Measurements from ENCODE around the gene AS3MT. TPM values are rescaled to one million over a fixed set of nuclear protein-coding genes. Genes with fewer than 3 reads are reported as not detected.
"Not testable (repeated sequence)": the region's sequence is repeated elsewhere in the genome, so short reads cannot be mapped to it uniquely, and the experiment has no call there.

Gene AS3MT
- polyA plus RNA-seq (ENCODE audit: insufficient read length) = 8.3 TPM

DNA sequence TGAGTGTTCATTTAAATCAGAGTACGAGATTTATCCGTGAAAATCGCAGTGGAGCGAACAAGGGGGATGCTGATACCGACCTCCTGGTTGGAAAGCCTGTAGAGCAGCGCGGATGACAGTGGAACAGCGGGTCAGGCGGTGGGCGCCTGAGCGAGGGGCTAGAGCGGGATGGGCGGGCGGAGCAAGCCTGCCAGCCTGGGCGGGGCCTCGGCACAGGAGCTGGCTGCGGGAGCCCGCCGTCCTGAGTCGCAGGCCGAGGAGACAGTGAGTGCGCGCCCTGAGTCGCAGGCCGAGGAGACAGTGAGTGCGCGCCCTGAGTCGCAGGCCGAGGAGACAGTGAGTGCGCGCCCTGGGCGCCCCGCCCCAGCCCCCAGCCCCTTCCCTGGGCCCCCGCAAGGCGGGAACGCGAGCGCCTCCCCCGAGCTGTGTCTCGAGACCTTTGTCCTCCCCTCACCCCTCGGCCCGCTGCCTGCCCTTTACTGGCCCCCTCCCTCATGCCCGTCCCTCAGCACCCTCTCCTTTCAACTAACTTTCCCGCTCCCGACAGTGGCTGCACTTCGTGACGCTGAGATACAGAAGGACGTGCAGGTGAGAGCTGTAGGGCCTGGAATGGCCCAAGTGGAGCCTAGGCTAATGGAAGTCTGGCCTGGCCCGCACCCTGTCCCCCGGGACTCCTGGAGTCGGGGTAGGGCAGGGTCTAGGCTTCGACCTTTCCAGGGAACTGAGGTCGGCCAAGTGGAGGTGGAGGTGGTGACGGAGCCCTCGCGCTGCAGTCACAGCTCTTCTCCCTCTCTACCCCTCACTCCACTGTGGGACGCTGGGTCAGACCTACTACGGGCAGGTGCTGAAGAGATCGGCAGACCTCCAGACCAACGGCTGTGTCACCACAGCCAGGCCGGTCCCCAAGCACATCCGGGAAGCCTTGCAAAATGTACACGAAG lies at the start of gene AS3MT:
Gene AS3MT (plus strand): TSS at position 213 of the 941 bp plus-strand sequence. CDS start 123 bp downstream, at position 336.
- DNase-seq (ENCODE audit: low read depth) = no peak

- DNase-seq (ENCODE audit: low read depth) = not testable (repeated sequence)
Observed at GRCh38 chr10:102820008-102820407, 49.3 kb upstream of the AS3MT start.

DNA sequence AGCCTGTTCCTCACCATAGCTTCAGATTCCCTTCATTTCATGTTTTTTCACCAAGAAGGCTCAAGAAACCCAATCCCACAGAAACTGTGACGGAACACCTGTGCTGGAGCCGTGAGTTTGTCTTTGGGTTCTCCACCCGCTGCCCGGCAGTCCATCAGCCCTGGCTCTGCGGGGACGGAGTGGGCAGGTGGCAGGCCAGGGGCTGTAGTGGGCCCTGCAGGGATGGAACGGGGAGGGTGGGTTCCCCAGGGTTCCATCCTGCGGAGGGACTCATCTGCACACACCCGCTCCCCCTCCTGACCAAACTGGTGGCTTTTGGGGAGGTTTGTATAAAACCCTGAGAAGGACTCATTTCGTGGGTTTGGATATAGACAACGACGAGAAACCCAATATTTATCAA lies 47.0 kb upstream of the AS3MT start:
- DNase-seq (ENCODE audit: low read depth) = no peak

DNA sequence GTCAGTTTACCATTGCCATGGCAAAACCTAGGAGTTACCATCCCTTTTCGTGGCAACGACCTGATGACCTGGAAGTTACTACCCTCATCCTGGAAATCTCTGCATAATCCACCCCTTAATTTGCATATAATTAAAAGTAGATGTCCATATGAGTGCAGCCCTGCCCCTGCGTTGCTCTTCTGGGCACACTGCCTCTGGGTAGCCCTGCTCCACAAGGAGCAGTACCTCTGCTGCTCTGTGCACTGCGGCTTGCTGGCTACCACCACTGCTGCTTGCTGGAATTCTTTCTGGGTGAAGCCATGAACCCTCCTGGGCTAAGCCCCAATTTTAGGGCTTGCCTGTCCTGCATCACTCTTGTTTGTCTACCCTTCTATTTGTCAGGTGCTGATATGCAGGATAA lies 44.6 kb upstream of the AS3MT start:
- no peak for DNase-seq (ENCODE audit: low read depth)

DNA sequence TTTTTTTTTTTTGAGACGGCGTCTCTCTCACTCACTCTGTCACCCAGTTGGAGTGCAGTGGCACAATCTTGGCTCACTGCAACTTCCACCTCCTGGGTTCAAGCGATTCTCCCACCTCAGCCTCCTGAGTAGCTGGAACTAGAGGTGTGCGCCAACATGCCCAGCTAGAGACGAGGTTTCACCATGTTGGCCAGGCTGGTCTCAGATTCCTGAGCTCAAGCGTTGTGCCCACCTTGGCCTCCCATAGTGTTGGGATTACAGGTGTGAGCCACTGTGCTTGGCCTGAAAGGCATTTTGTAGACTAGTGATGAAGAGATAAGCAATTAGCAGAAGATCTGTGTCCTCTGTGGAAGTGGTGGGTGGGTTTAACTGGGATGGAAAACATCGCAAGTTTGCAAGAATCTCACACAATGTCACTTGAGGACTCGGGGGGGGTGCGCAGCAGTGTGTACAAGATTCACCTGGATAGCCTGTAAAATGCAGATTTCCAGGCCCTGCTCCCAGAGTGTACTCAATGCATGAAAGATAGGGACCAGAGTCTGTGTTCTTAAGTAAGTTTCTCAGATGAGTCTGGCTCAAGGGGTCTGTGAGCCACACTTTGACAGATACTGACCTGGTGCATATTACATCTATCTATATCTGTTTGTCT lies 43.0 kb upstream of the AS3MT start:
- no peak for DNase-seq (ENCODE audit: low read depth)

DNA sequence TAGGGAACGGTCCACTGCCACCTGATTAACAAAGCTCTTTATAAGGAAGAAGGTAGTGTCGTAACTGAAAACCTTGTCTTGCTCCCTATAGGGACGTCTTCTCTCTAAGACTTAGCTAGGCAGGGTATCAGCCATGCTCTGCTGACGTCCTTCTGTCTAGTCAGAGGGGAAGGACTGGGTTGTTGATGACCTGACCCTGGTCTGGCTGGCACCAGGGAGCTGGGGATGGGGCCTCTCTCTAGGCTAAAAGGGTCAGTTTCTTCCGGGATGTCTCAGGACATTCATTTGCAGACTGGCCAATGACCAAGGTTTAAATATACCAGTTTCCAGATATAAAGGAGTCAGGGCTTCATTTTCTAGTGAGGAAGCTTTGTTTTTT lies 41.7 kb upstream of the AS3MT start:
- DNase-seq (ENCODE audit: low read depth) = no peak

- no peak for DNase-seq (ENCODE audit: low read depth)
Observed at GRCh38 chr10:102831322-102832071, 37.8 kb upstream of the AS3MT start.

GRCh38 chr10:102832248-102832647 lies 37.0 kb upstream of the AS3MT start:
- no peak for DNase-seq (ENCODE audit: low read depth)

- no peak for DNase-seq (ENCODE audit: low read depth)
Observed at GRCh38 chr10:102832987-102833386, 36.3 kb upstream of the AS3MT start.

GRCh38 chr10:102834143-102834542 lies 35.1 kb upstream of the AS3MT start:
- DNase-seq (ENCODE audit: low read depth) = no peak

GRCh38 chr10:102835007-102835482 lies 34.2 kb upstream of the AS3MT start:
- DNase-seq (ENCODE audit: low read depth) = no peak

GRCh38 chr10:102837230-102837721 lies 32.0 kb upstream of the AS3MT start, which contains the start of gene CYP17A1:
Gene CYP17A1 (minus strand): TSS chr10:102837413. CDS start chr10:102837361, 52 bp downstream.
- no peak for DNase-seq (ENCODE audit: low read depth)

- not testable (repeated sequence) for DNase-seq (ENCODE audit: low read depth)
Observed at GRCh38 chr10:102838276-102838927, 30.9 kb upstream of the AS3MT start.

DNA sequence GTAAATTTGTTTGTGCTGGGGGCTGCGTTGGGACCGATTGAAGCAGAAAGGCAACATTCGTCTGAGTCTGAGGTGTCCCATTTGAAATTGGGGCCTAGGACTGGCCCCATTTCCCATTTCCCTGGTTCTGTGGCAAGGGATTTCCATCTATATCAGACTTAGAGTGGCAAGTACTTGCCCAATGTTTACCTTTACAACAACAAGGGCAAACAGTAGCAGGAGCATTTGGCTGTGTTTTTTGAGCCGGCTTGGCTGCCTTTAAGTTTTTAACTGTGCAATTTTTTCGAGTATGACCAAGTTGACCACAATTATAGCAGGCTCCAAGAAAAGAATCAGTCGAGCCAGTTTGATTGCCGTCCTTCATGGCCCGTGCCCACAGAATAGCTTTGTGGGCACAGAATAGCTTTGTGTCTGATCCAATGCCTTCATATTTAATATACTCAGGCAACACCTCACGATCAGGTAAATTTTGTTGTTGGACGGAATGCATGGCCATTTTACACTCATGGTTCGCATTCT lies 27.4 kb upstream of the AS3MT start:
- no peak for DNase-seq (ENCODE audit: low read depth)

DNA sequence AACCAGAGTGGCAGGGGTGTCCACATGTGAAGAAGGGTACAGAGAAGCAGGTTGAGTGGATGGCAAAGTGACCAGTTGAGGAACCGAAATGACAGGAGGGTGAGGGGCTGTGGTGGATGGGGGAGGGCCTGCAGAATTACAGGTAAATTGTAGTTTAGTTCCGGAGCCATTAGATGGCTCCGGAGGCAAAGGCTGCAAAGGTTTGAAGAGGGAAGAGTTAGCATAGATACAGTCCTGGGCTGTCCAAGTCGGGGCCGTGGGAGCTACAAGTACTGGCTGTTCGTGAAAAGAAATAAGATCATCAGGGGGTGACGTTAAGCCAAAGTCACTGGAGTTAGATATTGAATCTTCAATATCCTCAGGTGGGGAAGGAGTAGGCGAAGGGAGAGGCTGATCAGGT lies 26.1 kb upstream of the AS3MT start:
- DNase-seq (ENCODE audit: low read depth) = not testable (repeated sequence)

- not testable (repeated sequence) for DNase-seq (ENCODE audit: low read depth)
Observed at GRCh38 chr10:102844190-102844776, 25.0 kb upstream of the AS3MT start.

- no peak for DNase-seq (ENCODE audit: low read depth)
Observed at GRCh38 chr10:102845352-102845902, 23.8 kb upstream of the AS3MT start.

- DNase-seq (ENCODE audit: low read depth) = no peak
Observed at GRCh38 chr10:102850025-102850518, 19.2 kb upstream of the AS3MT start.

- DNase-seq (ENCODE audit: low read depth) = not testable (repeated sequence)
Observed at GRCh38 chr10:102853237-102853636, 16.0 kb upstream of the AS3MT start.

All from forelimb muscle (tissue), 1 donor.